Endothelial cell (in vitro differentiated cells): ENCODE measurements around the gene TENM3. TPM values are rescaled to one million over a fixed set of nuclear protein-coding genes. Genes with fewer than 3 reads are reported as not detected.

Source experiments
- DNase-seq: peaks from one replicate; pipeline ENCODE4 v3.0.0; 2021; ENCODE audit warnings: low spot score
- H3K27ac Mint-ChIP-seq: one replicate; pipeline ENCODE4 v1.8.0; 2021; ENCODE audit warnings: mixed read lengths, inconsistent platforms; ENCODE audit not compliant: unreplicated experiment
- H3K27me3 Mint-ChIP-seq: one replicate; pipeline ENCODE4 v1.8.0; 2021; ENCODE audit warnings: mild to moderate bottlenecking, moderate library complexity, mixed read lengths, inconsistent platforms; ENCODE audit not compliant: unreplicated experiment
- H3K36me3 Mint-ChIP-seq: one replicate; pipeline ENCODE4 v1.8.0; 2021; ENCODE audit warnings: mild to moderate bottlenecking, low read depth, mixed read lengths, inconsistent platforms; ENCODE audit not compliant: unreplicated experiment
- H3K4me1 Mint-ChIP-seq: one replicate; pipeline ENCODE4 v1.8.0; 2021; ENCODE audit warnings: mild to moderate bottlenecking, mixed read lengths, inconsistent platforms; ENCODE audit not compliant: unreplicated experiment
- H3K4me3 Mint-ChIP-seq: one replicate; pipeline ENCODE4 v1.8.0; 2021; ENCODE audit warnings: mild to moderate bottlenecking, mixed read lengths, inconsistent platforms; ENCODE audit not compliant: unreplicated experiment
- H3K9me3 Mint-ChIP-seq: one replicate; pipeline ENCODE4 v1.8.0; 2021; ENCODE audit warnings: mixed read lengths, inconsistent platforms; ENCODE audit not compliant: unreplicated experiment
- CTCF ChIP-seq: fragments of 200-600 bp; sonication (generic); IDR thresholded peaks from one replicate; pipeline ENCODE4 v1.5.0; 2021; ENCODE audit warnings: antibody characterized with exemption; ENCODE audit not compliant: unreplicated experiment
- total RNA-seq: library from RNA; stranded (reverse); fragmentation: NEBNext Ultra II Directional; extraction: Animal tissue kit (Norgen Biotek cat#: 25700); gene quantifications from one replicate; pipeline ENCODE4 v1.2.1, GENCODE V29; 2021; ENCODE audit not compliant: unreplicated experiment

The TENM3 gene
- total RNA-seq, 1 donor from 2014 or later = 29.7 TPM

- no peak for TF ChIP-seq CTCF
- peaks cover 6% of the 10 kb centered on the region for H3K36me3 Mint-ChIP-seq
- no peaks in the 10 kb centered on the region for H3K27me3 Mint-ChIP-seq
- DNase-seq = no peak
- peaks cover 4% of the 10 kb centered on the region for H3K9me3 Mint-ChIP-seq
- H3K27ac Mint-ChIP-seq = no peak overlapping the region
- H3K4me3 Mint-ChIP-seq = no peak overlapping the region
- no peaks in the 10 kb centered on the region for H3K4me1 Mint-ChIP-seq
Measured at GRCh38 chr4:182310962-182311361, 67.8 kb downstream of the TENM3 start.

DNA sequence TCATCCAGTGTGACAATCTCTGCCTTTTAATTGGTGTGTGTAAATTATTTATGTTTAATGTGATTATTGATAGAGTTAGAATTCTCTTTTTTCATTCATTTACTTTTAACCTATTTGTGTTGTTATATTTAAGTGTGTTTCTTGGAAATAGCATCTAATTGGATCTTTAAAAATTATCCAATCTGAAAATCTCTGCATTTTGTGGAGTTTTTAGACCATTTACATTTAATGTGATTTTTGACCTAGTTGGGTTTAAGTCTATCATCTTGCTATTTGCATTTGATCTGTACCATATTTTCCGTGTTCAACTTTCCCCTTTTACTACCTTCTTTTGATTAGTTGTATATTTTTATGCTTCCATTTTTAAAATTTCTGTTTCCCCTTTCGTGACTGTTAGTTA is 71.3 kb downstream of the TENM3 start:
- Mint-ChIP-seq H3K27ac (no peak overlapping the region), H3K9me3 (peaks cover 4% of the 10 kb centered on the region), H3K27me3 (peaks cover 2% of the 10 kb centered on the region), H3K36me3 (peaks cover 6% of the 10 kb centered on the region), H3K4me3 (no peak overlapping the region), H3K4me1 (no peaks in the 10 kb centered on the region)
- no peak for DNase-seq
- no peak for TF ChIP-seq CTCF

DNA sequence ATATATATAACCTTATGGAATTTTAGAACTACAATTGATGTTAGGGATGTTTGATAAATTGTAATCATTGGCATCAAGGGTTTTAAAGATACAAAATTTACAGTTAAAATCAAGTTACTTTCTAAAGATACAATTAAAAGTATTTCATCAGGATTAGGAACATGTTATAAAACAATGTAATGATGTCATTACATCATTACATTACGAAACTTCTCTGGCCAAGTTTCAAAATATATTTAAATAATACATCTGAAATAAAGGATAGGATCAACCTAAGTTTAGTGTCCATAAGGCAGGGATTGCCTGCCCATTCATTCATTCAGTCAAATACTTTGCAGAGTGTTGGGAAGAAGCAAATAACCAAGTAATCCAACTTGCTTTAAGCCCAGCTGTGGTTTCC is 75.1 kb downstream of the TENM3 start:
- peaks cover 2% of the 10 kb centered on the region for H3K27me3 Mint-ChIP-seq
- peaks cover 4% of the 10 kb centered on the region for H3K9me3 Mint-ChIP-seq
- no peak overlapping the region for H3K27ac Mint-ChIP-seq
- peaks cover 6% of the 10 kb centered on the region for H3K36me3 Mint-ChIP-seq
- DNase-seq = no peak
- TF ChIP-seq CTCF = no peak
- peaks cover 3% of the 10 kb centered on the region for H3K4me1 Mint-ChIP-seq
- no peak overlapping the region for H3K4me3 Mint-ChIP-seq

DNA sequence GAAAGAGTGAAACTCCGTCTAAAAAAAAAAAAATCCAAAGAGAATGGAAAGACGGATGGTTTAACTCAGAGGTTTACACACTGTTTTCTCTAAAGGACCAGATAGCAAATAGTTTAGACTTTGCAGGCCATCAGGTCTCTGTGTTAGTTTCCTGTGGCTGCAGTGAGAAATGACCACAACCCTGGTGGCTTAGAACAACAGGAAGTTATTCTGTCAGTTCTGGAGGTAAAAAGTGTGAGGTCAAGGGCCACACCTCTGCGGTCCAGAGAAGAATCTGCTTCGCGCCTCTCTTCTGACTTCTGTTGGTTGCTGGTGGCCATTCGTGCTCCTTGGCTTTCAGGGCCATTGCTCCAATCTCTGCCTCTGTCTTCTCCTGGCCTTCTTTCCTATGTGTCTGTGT is 76.9 kb downstream of the TENM3 start:
- no peaks in the 10 kb centered on the region for H3K36me3 Mint-ChIP-seq
- peaks cover 3% of the 10 kb centered on the region for H3K4me1 Mint-ChIP-seq
- H3K4me3 Mint-ChIP-seq = no peak overlapping the region
- H3K9me3 Mint-ChIP-seq = no peaks in the 10 kb centered on the region
- no peak for TF ChIP-seq CTCF
- no peak for DNase-seq
- H3K27me3 Mint-ChIP-seq = peaks cover 2% of the 10 kb centered on the region
- no peak overlapping the region for H3K27ac Mint-ChIP-seq

DNA sequence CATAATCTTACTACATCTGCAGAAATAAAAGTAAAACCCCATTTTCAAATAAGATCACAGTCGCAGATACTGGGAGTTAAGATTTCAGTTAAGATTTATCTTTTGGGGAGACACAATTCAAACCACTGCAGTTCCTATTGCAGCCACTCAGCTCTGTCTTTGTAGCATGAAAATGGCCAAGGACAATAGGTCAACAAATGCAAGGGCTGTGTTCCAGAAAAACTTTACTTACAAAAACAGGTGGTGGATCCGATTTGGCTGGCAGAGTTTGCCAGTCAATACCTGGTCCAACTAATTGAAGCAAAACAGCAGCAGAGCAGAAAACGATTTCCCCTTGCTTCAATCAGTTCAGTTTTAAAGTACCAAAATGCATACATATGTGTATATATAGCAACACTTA is 77.4 kb downstream of the TENM3 start:
- no peak overlapping the region for H3K4me3 Mint-ChIP-seq
- H3K36me3 Mint-ChIP-seq = no peaks in the 10 kb centered on the region
- no peak overlapping the region for H3K27ac Mint-ChIP-seq
- DNase-seq = no peak
- no peaks in the 10 kb centered on the region for H3K9me3 Mint-ChIP-seq
- peaks cover 2% of the 10 kb centered on the region for H3K27me3 Mint-ChIP-seq
- peaks cover 3% of the 10 kb centered on the region for H3K4me1 Mint-ChIP-seq
- TF ChIP-seq CTCF = no peak
